HG03439 (cell line): ENCODE results near the gene KIAA0930.
"Not testable (repeated sequence)": the region's sequence is repeated elsewhere in the genome, so short reads cannot be mapped to it uniquely, and the experiment has no call there.

Experiments used
- ATAC-seq: cut with Tn5 transposase; IDR thresholded peaks from one replicate; pipeline ENCODE4 v1.9.1; 2021; ENCODE audit warnings: mild to moderate bottlenecking, moderate library complexity; ENCODE audit not compliant: unreplicated experiment

Gene KIAA0930

DNA sequence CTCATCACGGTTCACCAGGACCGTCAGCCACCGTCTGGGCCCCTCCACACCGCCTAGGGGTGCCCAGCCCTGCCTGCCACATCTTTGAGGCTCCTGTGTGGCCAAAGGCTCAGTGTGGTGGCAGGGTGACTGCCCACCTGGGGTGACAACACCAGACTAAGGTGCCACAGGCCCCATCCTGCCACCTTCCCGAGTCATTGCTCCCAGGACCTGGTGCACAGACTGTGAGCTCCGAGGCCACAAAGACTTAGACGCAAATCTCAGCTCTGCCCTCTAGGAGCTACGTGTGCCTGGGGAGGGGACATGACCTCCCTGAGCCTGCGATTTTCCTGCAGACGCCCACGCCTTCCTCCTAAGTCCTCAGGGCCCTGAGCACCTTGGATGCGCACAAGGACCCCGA, 36.5 kb downstream of the KIAA0930 start:
- no peak for ATAC-seq

- no peak for ATAC-seq
Measured at GRCh38 chr22:45203150-45203951, 37.3 kb downstream of the KIAA0930 start.

GRCh38 chr22:45202333-45203149, 38.2 kb downstream of the KIAA0930 start:
- ATAC-seq, result no peak

- no peak for ATAC-seq
Measured at GRCh38 chr22:45201678-45202332, 38.9 kb downstream of the KIAA0930 start.

- ATAC-seq, result no peak
Measured at GRCh38 chr22:45200860-45201511, 39.7 kb downstream of the KIAA0930 start.

DNA sequence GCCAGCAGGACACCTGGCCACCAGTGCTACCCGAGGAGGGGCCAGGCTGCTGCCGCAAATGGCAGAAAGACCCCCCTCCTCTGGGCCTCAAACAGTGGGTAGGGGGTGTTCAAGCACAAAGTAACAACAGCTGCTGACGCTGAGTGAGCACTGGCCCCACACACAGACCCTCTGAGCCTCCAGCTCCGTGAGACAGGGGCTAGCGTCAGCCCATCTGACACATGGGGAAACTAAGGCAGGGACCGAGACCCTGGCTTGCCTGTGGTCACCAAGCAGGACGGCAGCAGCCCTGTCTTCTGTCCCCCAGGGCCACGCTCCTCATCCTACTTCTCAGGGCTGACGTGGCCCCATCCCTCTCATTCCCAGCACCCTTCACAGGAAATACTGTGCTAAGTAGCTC, 40.5 kb downstream of the KIAA0930 start:
- ATAC-seq, result no peak

GRCh38 chr22:45199723-45200122, 41.0 kb downstream of the KIAA0930 start:
- ATAC-seq, result no peak

- no peak for ATAC-seq
Measured at GRCh38 chr22:45198463-45198795, 42.3 kb downstream of the KIAA0930 start.

- ATAC-seq, result no peak
Measured at GRCh38 chr22:45197606-45198462, 42.9 kb downstream of the KIAA0930 start.

GRCh38 chr22:45196926-45197605, 43.6 kb downstream of the KIAA0930 start:
- ATAC-seq, result no peak

- ATAC-seq, result no peak
Measured at GRCh38 chr22:45196308-45196707, 44.4 kb downstream of the KIAA0930 start.

DNA sequence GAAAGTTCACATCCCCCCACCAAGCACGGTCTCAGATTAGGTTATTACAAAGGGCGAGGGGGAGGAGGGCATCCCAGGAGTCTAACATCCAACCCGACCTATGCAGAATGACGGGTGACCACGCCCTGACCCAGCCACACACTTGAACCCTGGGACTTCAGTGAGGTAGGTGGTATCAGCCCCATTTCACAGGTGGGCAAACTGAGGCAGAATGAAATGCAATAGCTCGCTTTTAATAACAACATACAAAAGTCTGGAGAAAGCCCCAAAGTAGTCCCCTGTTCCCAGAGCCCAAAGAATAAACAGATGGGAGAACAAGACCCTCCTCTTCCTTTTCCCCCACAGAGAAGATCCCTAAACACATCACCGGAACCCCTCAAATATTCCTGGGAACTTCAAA, 45.1 kb downstream of the KIAA0930 start:
- no peak for ATAC-seq

GRCh38 chr22:45194686-45195085, 46.0 kb downstream of the KIAA0930 start:
- no peak for ATAC-seq

DNA sequence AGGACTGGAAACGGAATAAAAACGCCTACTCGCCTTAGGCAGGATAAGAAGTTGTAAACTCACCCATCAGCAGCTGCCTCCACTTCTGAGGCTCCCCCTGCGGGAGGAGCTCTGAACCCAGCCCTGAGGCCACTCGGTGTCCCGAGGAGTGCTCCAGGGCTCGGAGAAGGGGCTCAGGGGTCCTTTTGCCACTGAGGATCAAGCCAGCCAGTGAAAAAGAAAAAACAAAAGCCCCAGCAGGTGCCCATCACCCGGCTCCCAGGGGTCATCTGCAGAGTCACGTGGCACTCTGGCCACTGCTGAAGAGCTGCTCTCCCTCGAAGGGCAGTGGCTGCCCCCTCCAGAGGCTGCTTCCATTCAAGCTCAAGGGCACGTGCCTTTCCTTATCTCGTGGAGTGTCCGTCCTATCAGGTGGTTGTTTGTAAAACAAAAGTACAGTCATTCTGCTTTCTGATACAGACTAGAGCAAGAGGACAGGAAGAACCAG, 48.0 kb downstream of the KIAA0930 start:
- ATAC-seq, result no peak

GRCh38 chr22:45191746-45192145, 48.9 kb downstream of the KIAA0930 start:
- ATAC-seq, result not testable (repeated sequence)

DNA sequence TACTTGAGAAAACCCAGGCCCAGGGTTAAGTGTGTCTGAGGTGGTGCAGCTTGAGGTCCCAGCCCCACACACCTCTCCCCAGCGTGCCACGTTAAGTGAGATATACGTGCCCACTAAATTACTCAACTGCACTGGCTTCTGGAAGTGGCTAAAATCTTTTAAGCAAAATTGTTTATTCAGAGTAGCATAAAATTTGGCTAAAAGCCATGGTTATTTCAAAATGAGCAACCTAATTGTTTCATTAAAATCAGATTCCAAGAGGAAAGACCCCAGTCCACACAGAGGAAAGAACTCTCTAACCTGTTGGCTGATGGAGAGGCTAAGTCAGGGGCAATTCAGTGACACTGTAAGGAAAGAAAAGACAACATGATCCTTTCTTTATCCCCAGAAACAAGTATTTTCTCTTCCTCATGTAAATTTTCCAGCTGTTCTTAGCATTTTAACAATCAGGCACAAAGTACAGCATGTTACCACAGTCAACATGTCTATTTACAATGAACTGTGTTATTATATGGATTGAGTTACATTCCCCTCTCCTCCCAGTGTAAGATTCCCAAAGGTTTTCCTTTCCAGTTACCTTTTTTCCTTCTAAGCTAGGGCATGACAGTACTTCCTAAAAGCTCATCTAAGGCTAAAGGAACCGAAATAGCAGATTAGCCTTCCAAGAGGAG, 50.4 kb downstream of the KIAA0930 start:
- ATAC-seq, result no peak

DNA sequence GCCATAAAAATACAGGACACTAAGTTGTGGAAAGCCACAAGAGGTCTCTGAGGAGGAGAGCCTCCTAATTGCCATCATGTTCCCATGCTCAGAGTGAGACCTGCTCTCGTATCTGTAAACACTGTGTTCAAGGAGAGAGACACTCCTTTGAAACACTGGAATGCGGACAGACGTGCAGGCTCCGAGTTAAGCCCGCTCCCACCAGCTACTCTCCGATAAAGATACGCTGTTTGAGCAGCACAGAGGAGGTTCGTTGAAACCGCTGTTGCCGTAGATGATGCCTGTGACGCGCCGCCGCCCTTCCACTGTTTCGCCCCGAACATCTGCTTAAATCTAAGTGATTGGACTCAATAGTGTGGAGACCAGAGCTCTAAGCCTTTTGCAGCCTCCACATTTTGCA, 51.9 kb downstream of the KIAA0930 start:
- ATAC-seq, result no peak

- no peak for ATAC-seq
Measured at GRCh38 chr22:45187891-45188290, 52.8 kb downstream of the KIAA0930 start.
